ENCODE data around the gene TKTL1.
"Not testable (repeated sequence)": the region's sequence is repeated elsewhere in the genome, so short reads cannot be mapped to it uniquely, and the experiment has no call there.

The TKTL1 gene

GRCh38 chrX:154310616-154311536, 15.3 kb downstream of the TKTL1 start:
- no peak for DNase-seq

GRCh38 chrX:154312116-154312515, 16.5 kb downstream of the TKTL1 start:
- DNase-seq, result no peak

- no peak for DNase-seq
Observed at GRCh38 chrX:154313147-154313546, 17.6 kb downstream of the TKTL1 start.

- no peak for DNase-seq
Observed at GRCh38 chrX:154315416-154315815, 19.8 kb downstream of the TKTL1 start.

GRCh38 chrX:154317391-154317995, 21.9 kb downstream of the TKTL1 start:
- DNase-seq, result no peak

- DNase-seq, result no peak
Observed at GRCh38 chrX:154320406-154320805, 24.8 kb downstream of the TKTL1 start.

GRCh38 chrX:154321152-154321551, 25.6 kb downstream of the TKTL1 start:
- no peak for DNase-seq

- DNase-seq, result peak; percentile 8
Observed at GRCh38 chrX:154321594-154321993, 26.0 kb downstream of the TKTL1 start.

- no peak for DNase-seq
Observed at GRCh38 chrX:154322890-154323289, 27.3 kb downstream of the TKTL1 start.

GRCh38 chrX:154323537-154323936, 27.9 kb downstream of the TKTL1 start:
- DNase-seq, result no peak

- no peak for DNase-seq
Observed at GRCh38 chrX:154325541-154325940, 29.9 kb downstream of the TKTL1 start.

- DNase-seq, result no peak
Observed at GRCh38 chrX:154327038-154327820, 31.6 kb downstream of the TKTL1 start.

- DNase-seq, result no peak
Observed at GRCh38 chrX:154328646-154329045, 33.1 kb downstream of the TKTL1 start.

- no peak for DNase-seq
Observed at GRCh38 chrX:154329294-154329693, 33.7 kb downstream of the TKTL1 start.

GRCh38 chrX:154332561-154332960, 37.0 kb downstream of the TKTL1 start:
- no peak for DNase-seq

- no peak for DNase-seq
Observed at GRCh38 chrX:154333116-154333515, 37.5 kb downstream of the TKTL1 start.

- DNase-seq, result no peak
Observed at GRCh38 chrX:154333837-154334271, 38.3 kb downstream of the TKTL1 start.

GRCh38 chrX:154334496-154334895, 38.9 kb downstream of the TKTL1 start:
- DNase-seq, result no peak

GRCh38 chrX:154341399-154342298, 46.1 kb downstream of the TKTL1 start:
- DNase-seq, result not testable (repeated sequence)

GRCh38 chrX:154343063-154343462, 47.5 kb downstream of the TKTL1 start:
- DNase-seq, result not testable (repeated sequence)

GRCh38 chrX:154343620-154344019, 48.0 kb downstream of the TKTL1 start:
- DNase-seq, result not testable (repeated sequence)

- DNase-seq, result no peak
Observed at GRCh38 chrX:154348114-154348531, 52.5 kb downstream of the TKTL1 start.
